GM12874 (cell line): ENCODE measurements around the gene ZDHHC20.

Experiments
- TF ChIP-seq, protein P1 (sequence below): IDR thresholded peaks from 2 replicates; pipeline ENCODE4 v1.5.1; 2011; ENCODE audit warnings: low read depth, mild to moderate bottlenecking, control low read depth, low read length, moderate library complexity; ENCODE audit not compliant: insufficient read depth

The ZDHHC20 gene

DNA sequence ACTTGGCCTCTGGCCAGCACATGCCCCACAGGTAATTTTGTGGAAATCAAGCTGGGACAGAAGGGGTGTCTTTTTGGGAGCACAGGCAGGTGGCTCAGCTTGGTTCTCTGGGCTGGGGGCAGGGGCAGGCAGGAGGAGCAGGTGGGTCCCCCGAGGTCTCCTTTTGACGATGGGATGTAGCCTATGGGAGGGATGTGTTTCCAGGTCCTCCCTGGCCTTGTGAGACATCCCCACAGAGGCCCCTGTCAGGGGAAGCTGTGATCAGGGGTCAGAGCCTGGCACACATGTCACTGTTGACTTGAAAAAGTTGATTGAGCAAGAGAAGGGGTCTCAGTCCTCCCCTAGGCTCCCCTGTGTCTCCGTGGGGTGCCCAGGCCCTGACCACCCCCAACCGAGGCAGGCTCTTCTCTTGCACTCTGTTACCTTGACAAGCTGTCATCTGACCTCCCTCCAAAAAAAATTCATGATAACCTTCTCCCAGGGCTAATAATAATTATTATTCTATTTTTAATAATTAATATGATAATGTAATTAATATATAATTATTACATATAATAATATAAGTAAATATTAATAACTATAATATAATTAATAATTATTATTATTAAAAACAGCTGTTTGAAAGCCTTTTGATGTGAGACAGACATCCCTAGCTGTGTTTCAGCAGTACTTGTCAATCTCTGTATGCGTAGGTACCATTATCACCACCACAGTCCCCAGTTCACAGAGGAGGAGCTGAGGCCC, 116.2 kb downstream of the ZDHHC20 start:
- TF ChIP-seq, protein P1, sequence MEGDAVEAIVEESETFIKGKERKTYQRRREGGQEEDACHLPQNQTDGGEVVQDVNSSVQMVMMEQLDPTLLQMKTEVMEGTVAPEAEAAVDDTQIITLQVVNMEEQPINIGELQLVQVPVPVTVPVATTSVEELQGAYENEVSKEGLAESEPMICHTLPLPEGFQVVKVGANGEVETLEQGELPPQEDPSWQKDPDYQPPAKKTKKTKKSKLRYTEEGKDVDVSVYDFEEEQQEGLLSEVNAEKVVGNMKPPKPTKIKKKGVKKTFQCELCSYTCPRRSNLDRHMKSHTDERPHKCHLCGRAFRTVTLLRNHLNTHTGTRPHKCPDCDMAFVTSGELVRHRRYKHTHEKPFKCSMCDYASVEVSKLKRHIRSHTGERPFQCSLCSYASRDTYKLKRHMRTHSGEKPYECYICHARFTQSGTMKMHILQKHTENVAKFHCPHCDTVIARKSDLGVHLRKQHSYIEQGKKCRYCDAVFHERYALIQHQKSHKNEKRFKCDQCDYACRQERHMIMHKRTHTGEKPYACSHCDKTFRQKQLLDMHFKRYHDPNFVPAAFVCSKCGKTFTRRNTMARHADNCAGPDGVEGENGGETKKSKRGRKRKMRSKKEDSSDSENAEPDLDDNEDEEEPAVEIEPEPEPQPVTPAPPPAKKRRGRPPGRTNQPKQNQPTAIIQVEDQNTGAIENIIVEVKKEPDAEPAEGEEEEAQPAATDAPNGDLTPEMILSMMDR = no peak

DNA sequence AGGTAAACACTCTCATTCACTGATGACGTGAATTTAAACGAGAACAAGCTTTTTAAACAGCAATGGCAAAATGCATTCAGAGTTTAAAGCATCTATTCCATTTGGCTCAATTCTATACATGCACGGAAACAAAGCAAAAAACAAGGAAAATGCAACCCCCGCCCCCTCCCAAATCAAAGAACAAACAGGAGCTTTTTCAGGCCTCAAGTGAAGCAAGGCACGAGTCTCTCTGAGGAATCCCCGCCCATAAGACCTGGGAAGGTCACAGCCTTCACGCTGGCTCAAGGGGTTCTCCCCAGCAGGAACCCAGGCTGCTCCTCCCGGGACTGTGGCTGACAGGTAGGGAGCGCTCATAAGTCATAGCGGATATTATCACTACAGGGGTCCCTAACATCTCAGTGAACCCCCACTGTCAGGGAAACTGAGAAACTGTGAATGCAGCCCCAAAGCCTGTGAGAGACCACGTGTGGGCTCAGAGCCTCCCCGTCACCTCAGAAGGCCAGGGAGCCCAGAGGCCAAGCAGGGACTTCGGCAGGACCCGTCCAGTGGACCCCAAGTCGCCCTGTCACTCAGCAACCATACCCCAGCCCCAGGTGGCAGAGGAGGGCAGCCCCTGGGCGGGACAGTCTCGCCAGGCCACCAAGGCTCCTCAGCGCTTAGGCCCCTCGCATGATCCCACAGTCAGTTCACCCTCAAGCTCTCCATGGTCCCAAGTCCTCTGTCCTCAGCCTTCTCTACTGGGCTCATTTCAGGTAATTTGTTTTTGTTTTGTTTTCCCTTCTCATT, 117.3 kb downstream of the ZDHHC20 start:
- TF ChIP-seq, protein P1 = no peak

DNA sequence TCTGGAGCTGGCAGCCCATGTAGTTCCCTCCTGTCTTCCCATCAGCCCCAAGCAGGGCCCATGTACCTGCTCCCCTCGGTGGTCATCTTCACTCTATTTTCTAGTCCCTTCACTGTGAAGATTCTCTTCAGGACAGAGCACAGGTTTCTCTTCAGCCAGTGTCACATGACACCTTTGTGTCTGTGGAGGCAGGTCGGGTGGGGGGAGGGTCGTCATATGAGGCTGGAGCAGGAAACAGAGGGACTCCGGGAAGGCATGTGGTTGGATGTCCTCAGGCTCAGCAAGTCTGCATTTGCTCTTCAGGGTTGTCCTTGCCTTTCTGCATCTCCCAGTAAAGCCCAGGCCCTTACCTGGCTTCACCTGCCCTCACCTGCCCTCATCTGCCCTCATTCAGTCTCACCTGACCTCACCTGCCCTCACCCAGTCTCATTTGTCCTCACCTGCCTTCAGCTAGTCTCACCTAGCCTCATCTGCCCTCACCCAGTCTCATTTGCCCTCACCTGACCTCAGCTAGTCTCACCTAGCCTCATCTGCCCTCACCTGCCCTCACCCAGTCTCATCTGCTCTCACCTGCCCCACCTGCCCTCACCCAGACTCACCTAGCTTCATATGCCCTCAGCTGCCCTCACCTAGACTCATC, 120.3 kb downstream of the ZDHHC20 start:
- TF ChIP-seq, protein P1 = no peak

DNA sequence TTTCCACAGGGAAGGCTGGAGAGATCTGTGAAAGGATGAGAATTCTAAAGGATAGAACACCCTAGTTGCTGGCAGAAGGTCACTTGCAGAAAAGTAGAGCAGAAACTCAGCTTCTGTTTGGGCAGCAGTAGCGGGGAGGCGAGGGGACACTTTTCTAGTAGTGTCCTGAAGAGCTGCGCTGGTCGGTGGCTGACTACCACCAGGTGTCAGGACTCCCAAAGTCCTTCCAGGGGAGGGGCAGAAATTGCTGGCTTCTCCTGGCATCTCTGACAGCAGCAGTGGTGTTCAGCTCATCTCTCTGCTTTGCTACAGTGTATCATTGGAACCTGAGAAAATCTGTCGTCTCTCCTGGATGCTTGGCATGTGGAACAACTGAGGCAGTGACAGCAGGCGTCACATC, 120.9 kb downstream of the ZDHHC20 start:
- TF ChIP-seq, protein P1 = no peak

DNA sequence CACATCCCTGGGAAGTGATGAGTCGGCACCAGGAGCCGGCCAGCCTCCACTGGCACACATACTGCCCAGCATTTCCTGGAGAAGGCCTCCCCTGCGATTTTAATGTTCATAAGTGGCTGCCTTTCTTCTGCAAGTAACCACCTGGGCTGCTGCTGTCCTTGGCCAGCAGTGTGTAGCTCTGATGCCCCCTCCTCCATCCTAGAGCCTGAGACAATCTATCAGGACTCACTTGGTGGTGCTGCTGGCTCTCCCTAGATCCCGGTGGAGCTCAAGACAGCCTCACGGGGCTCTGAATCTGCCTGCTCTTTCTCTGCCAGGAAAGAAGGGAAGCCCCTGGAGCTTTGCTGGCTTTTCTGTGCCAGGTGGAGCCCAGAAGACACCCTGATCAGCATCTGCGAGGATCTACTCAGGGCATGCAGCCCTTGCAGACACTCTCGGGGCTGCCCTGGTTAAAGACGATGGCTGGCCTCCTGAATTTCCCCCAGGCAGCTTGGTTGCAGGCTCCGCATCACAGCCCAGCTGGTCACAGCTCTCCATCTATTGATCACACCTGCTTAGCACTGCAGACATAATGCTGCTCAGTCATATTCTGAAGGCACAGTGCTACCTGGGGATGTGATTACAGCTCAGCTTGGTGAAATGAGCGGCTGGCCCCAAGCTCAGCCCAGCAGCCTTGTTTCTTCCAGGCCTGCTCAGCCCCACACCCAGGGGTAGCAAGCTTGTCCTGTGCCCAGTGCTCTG, 122.3 kb downstream of the ZDHHC20 start:
- TF ChIP-seq, protein P1 = no peak

DNA sequence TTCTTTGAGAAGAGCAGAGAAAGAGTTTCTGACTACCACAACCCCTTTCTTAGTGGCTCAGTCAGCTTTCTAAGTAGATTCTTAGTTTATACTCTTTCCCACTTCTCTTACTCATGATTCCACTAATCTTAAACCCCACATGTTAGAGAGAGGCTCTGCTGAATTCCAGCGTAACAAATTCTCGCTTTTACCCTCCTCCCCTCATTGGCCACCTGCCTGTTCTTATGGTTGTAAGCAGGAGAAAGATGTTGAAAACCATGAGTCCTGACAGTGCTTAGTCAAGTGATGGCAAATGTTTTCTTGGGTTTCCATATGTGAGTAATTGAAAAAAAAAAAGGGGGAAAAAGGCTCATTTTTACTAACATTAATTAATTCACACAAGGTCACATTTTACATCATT, 125.9 kb downstream of the ZDHHC20 start:
- TF ChIP-seq, protein P1 = no peak
